Mesodermal cell (in vitro differentiated cells): ENCODE results near the gene MCC.

Experiments
- H3K27ac ChIP-seq: 2 replicates; pipeline ENCODE4 v1.7.0; 2013; ENCODE audit warnings: mild to moderate bottlenecking, low read depth, low read length, moderate library complexity; ENCODE audit not compliant: severe bottlenecking
- H3K36me3 ChIP-seq: 2 replicates; pipeline ENCODE4 v1.7.1; 2013; ENCODE audit warnings: mild to moderate bottlenecking, low read length, moderate library complexity; ENCODE audit not compliant: control insufficient read depth, insufficient read depth
- H3K4me1 ChIP-seq: one replicate; pipeline ENCODE4 v1.7.1; 2013; ENCODE audit warnings: mild to moderate bottlenecking, low read length; ENCODE audit not compliant: insufficient read depth, control insufficient read depth, poor library complexity, severe bottlenecking
- H3K4me3 ChIP-seq: 2 replicates; pipeline ENCODE4 v1.7.0; 2013; ENCODE audit warnings: low read length, control low read depth, mild to moderate bottlenecking; ENCODE audit not compliant: insufficient read depth, poor library complexity, severe bottlenecking; ENCODE audit errors: extremely low read depth
- H3K9me3 ChIP-seq: 2 replicates; pipeline ENCODE4 v1.7.1; 2013; ENCODE audit warnings: mild to moderate bottlenecking, low read length, moderate library complexity; ENCODE audit not compliant: control insufficient read depth
- WGBS, 2 experiments: methylation state at CpG; one replicate each; pipeline ENCODE4 v1.1.5; 2013; ENCODE audit warnings: missing lambda C conversion rate in 2 of 2; ENCODE audit not compliant: insufficient coverage in 2 of 2; 5-methylcytosine and 5-hydroxymethylcytosine counted together

The MCC gene

GRCh38 chr5:113203916-113204315 is 284.3 kb downstream of the MCC start:
- H3K4me1 ChIP-seq = peaks cover 54% of the 10 kb centered on the region
- H3K27ac ChIP-seq = peak overlapping the region; percentile 85
- no peaks in the 10 kb centered on the region for H3K36me3 ChIP-seq
- H3K4me3 ChIP-seq = no peak overlapping the region
- H3K9me3 ChIP-seq = no peaks in the 10 kb centered on the region
- WGBS, 2 experiments = 74 to 79% methylated on average over 3 to 4 of the region's 7 CpGs

GRCh38 chr5:113202746-113203716 is 285.2 kb downstream of the MCC start:
- 24 to 28% methylated on average over 13 to 23 of the region's 27 CpGs for WGBS, 2 experiments
- peaks cover 54% of the 10 kb centered on the region for H3K4me1 ChIP-seq
- no peaks in the 10 kb centered on the region for H3K36me3 ChIP-seq
- H3K9me3 ChIP-seq = no peaks in the 10 kb centered on the region
- no peak overlapping the region for H3K4me3 ChIP-seq
- peak overlapping the region; percentile 85 for H3K27ac ChIP-seq

GRCh38 chr5:113202287-113202686 is 286.0 kb downstream of the MCC start:
- H3K36me3 ChIP-seq = no peaks in the 10 kb centered on the region
- H3K27ac ChIP-seq = peak overlapping the region; percentile 85
- 79 to 90% methylated on average over 5 to 7 of the region's 8 CpGs for WGBS, 2 experiments

GRCh38 chr5:113201715-113202114 is 286.5 kb downstream of the MCC start:
- 46 to 73% methylated on average over 4 to 5 of the region's 5 CpGs for WGBS, 2 experiments
- Histone ChIP-seq H3K9me3 (no peaks in the 10 kb centered on the region), H3K4me3 (no peak overlapping the region), H3K36me3 (no peaks in the 10 kb centered on the region), H3K4me1 (peaks cover 57% of the 10 kb centered on the region), H3K27ac (peak overlapping the region; percentile 29)

More at GRCh38 chr5:113202287-113202686, 286.0 kb downstream of the MCC start:
- H3K4me3 ChIP-seq = no peak overlapping the region
- peaks cover 57% of the 10 kb centered on the region for H3K4me1 ChIP-seq
- no peaks in the 10 kb centered on the region for H3K9me3 ChIP-seq

- H3K4me1 ChIP-seq = peaks cover 42% of the 10 kb centered on the region
- peaks cover 9% of the 10 kb centered on the region for H3K36me3 ChIP-seq
- 70 to 90% methylated on average over 2 to 3 of the region's 5 CpGs for WGBS, 2 experiments
- H3K4me3 ChIP-seq = no peak overlapping the region
- H3K27ac ChIP-seq = peak overlapping the region; percentile 41
- H3K9me3 ChIP-seq = no peaks in the 10 kb centered on the region
Observed at GRCh38 chr5:113199122-113199905, 288.9 kb downstream of the MCC start.

GRCh38 chr5:113197456-113198200 is 290.6 kb downstream of the MCC start:
- Histone ChIP-seq H3K4me3 (no peak overlapping the region), H3K9me3 (peaks cover 15% of the 10 kb centered on the region), H3K27ac (no peak overlapping the region), H3K36me3 (peaks cover 15% of the 10 kb centered on the region), H3K4me1 (peaks cover 26% of the 10 kb centered on the region)
- WGBS, 2 experiments = 93 to 98% methylated on average over 4 to 6 of the region's 7 CpGs

- Histone ChIP-seq H3K27ac (no peak overlapping the region), H3K9me3 (peaks cover 22% of the 10 kb centered on the region), H3K36me3 (peaks cover 15% of the 10 kb centered on the region), H3K4me3 (no peak overlapping the region), H3K4me1 (peaks cover 13% of the 10 kb centered on the region)
- 95 to 100% methylated on average over 2 to 3 of the region's 4 CpGs for WGBS, 2 experiments
Observed at GRCh38 chr5:113195771-113196170, 292.5 kb downstream of the MCC start.

GRCh38 chr5:113195251-113195650 is 293.0 kb downstream of the MCC start:
- Histone ChIP-seq H3K9me3 (peaks cover 22% of the 10 kb centered on the region), H3K4me3 (no peak overlapping the region), H3K36me3 (peaks cover 15% of the 10 kb centered on the region), H3K27ac (no peak overlapping the region), H3K4me1 (peaks cover 18% of the 10 kb centered on the region)
- WGBS, 2 experiments = 97 to 100% methylated on average over 3 of the region's 3 CpGs

GRCh38 chr5:113194591-113194990 is 293.7 kb downstream of the MCC start:
- 100% methylated on average over 2 of the region's 5 CpGs for WGBS, 2 experiments
- Histone ChIP-seq H3K9me3 (peaks cover 22% of the 10 kb centered on the region), H3K4me3 (no peak overlapping the region), H3K36me3 (peaks cover 15% of the 10 kb centered on the region), H3K27ac (no peak overlapping the region), H3K4me1 (peaks cover 16% of the 10 kb centered on the region)

- H3K27ac ChIP-seq = no peak overlapping the region
- 95 to 97% methylated on average over 3 to 5 of the region's 6 CpGs for WGBS, 2 experiments
- H3K9me3 ChIP-seq = peaks cover 22% of the 10 kb centered on the region
- H3K4me1 ChIP-seq = peaks cover 15% of the 10 kb centered on the region
- peaks cover 15% of the 10 kb centered on the region for H3K36me3 ChIP-seq
- H3K4me3 ChIP-seq = no peak overlapping the region
Observed at GRCh38 chr5:113194125-113194524, 294.1 kb downstream of the MCC start.
